Activated CD8-positive, alpha-beta memory T cell treated with anti-CD3 and anti-CD28 coated beads for 1 hour (primary cell): ENCODE measurements around the gene TNFRSF25.
A peak's percentile ranks its signal among the peaks of the same experiment; 100 is the strongest.

Source experiments
- DNase-seq, 2 donors: peaks; one replicate each; pipeline ENCODE4 v3.0.0-alpha.2; 2020; ENCODE audit warnings: low read depth in 1 of 2; ENCODE audit errors: extremely low read depth in 1 of 2

TNFRSF25 gene

GRCh38 chr1:6466023-6466422, at the start of gene TNFRSF25:
Gene TNFRSF25, minus strand, starts transcription at chr1:6466173. Its CDS starts 66 bp downstream, at chr1:6466107.
- peak in 1 of 2 donors; percentile 42 for DNase-seq

GRCh38 chr1:6515771-6516170, 49.8 kb upstream of the TNFRSF25 start:
- DNase-seq, result no peak

- DNase-seq, result no peak
Observed at GRCh38 chr1:6513320-6513801, 47.4 kb upstream of the TNFRSF25 start.

- no peak for DNase-seq
Observed at GRCh38 chr1:6512908-6513280, 46.9 kb upstream of the TNFRSF25 start.

GRCh38 chr1:6512245-6512907, 46.4 kb upstream of the TNFRSF25 start:
- no peak for DNase-seq

GRCh38 chr1:6511561-6512244, 45.7 kb upstream of the TNFRSF25 start:
- DNase-seq, result no peak

- no peak for DNase-seq
Observed at GRCh38 chr1:6511056-6511455, 45.1 kb upstream of the TNFRSF25 start.

- no peak for DNase-seq
Observed at GRCh38 chr1:6510493-6510892, 44.5 kb upstream of the TNFRSF25 start.

GRCh38 chr1:6509919-6510291, 43.9 kb upstream of the TNFRSF25 start:
- DNase-seq, result no peak

GRCh38 chr1:6509220-6509918, 43.4 kb upstream of the TNFRSF25 start:
- DNase-seq, result no peak

GRCh38 chr1:6508816-6509189, 42.8 kb upstream of the TNFRSF25 start:
- no peak for DNase-seq

GRCh38 chr1:6508154-6508815, 42.3 kb upstream of the TNFRSF25 start:
- DNase-seq, result no peak

- no peak for DNase-seq
Observed at GRCh38 chr1:6507461-6507911, 41.5 kb upstream of the TNFRSF25 start.

GRCh38 chr1:6507037-6507428, 41.1 kb upstream of the TNFRSF25 start:
- no peak for DNase-seq

GRCh38 chr1:6506210-6507036, 40.5 kb upstream of the TNFRSF25 start:
- DNase-seq, result no peak

GRCh38 chr1:6505367-6506209, 39.6 kb upstream of the TNFRSF25 start:
- no peak for DNase-seq

GRCh38 chr1:6504887-6505286, 38.9 kb upstream of the TNFRSF25 start:
- no peak for DNase-seq

- DNase-seq, result no peak
Observed at GRCh38 chr1:6503884-6504602, 38.1 kb upstream of the TNFRSF25 start.
